HCT116 (cell line): Measurements from ENCODE around the gene C1QTNF4. TPM values are rescaled to one million over a fixed set of nuclear protein-coding genes. Genes with fewer than 3 reads are reported as not detected.

ENCODE experiments used
- ATAC-seq: fragments of 200-7000 bp; cut with Tn5 transposase; 2 replicates; pipeline ENCODE4 v1.9.1; 2020; ENCODE audit warnings: mild to moderate bottlenecking, moderate library complexity
- BruUV-seq: library from RNA; stranded (reverse); fragments of 400-500 nt; replicated peaks from 2 replicates; lab custom pipeline; 2021; lab: Mats Ljungman, UMichigan
- CTCF ChIA-PET: fragments of 300-600 bp; sonication (Branson Sonifier 250); formaldehyde crosslinking; loops from one replicate; lab custom pipeline; 2021; ENCODE audit warnings: antibody characterized with exemption; lab: Charles Lee
- POLR2A ChIA-PET: fragments of 300-600, 350-600 bp; sonication (Branson Sonifier 250); formaldehyde crosslinking; loops from one replicate; lab custom pipeline; 2021; ENCODE audit warnings: antibody characterized with exemption; lab: Charles Lee
- RAD21 ChIA-PET, 2 experiments: fragments of 300-600 bp; sonication (Branson Sonifier 250); formaldehyde crosslinking; loops; one replicate each; lab custom pipeline; 2023; ENCODE audit warnings: low total read pairs in 2 of 2; ENCODE audit not compliant: uncharacterized antibody in 2 of 2, unreplicated experiment in 2 of 2, low non-redundant PET in 1 of 2; lab: Charles Lee
- DNase-seq: peaks from one replicate; pipeline ENCODE4 v3.0.0-alpha.2; 2010; ENCODE audit warnings: low read depth, low spot score
- H2AFZ ChIP-seq: fragments of 200-600 bp; shearing (Covaris generic), sonication (generic); 2 replicates; pipeline ENCODE4 v1.6.1; 2017; ENCODE audit warnings: low read depth, mixed run types, mixed read lengths, antibody characterized with exemption, low read length; ENCODE audit not compliant: poor library complexity, severe bottlenecking
- H3K27ac ChIP-seq: 2 replicates; pipeline ENCODE4 v1.5.1; 2012; ENCODE audit warnings: low read depth, low read length
- H3K27me3 ChIP-seq: fragments of 200-600 bp; sonication (generic); 2 replicates; pipeline ENCODE4 v1.6.1; 2016; ENCODE audit warnings: mixed run types, low read length, mixed read lengths; ENCODE audit not compliant: insufficient read depth
- H3K36me3 ChIP-seq, 2 experiments: fragments of 200-500 bp in 1 of 2; fragments of 200-600 bp in 1 of 2; sonication (Bioruptor generic) in 1 of 2; sonication (generic) in 1 of 2; 2 replicates each; pipeline versions ENCODE4 v1.5.1 to v1.6.1; 2014 to 2016; ENCODE audit warnings: low read length in 2 of 2, inconsistent platforms in 1 of 2, mixed read lengths in 1 of 2, mixed run types in 1 of 2; ENCODE audit not compliant: insufficient read depth in 2 of 2, control insufficient read depth in 1 of 2
- H3K4me1 ChIP-seq, 2 experiments: fragments of 200-600 bp in 1 of 2; sonication (generic) in 1 of 2; 2 replicates each; pipeline versions ENCODE4 v1.5.1 to v1.6.1; 2012 to 2017; ENCODE audit warnings: low read length in 2 of 2, inconsistent platforms in 1 of 2, mild to moderate bottlenecking in 1 of 2, mixed read lengths in 1 of 2, mixed run types in 1 of 2, moderate library complexity in 1 of 2; ENCODE audit not compliant: insufficient read depth in 2 of 2, control insufficient read depth in 1 of 2
- H3K4me2 ChIP-seq: fragments of 200-600 bp; sonication (generic); 2 replicates; pipeline ENCODE4 v1.6.1; 2017; ENCODE audit warnings: mixed run types, low read length, mixed read lengths
- H3K4me3 ChIP-seq, 2 experiments: fragments of 200-600 bp in 1 of 2; sonication (generic) in 1 of 2; replicated peaks in 1 of 2; 2 replicates each; pipeline ENCODE4 v1.5.1; 2011 to 2016; ENCODE audit warnings: low read length in 2 of 2, control low read depth in 1 of 2, low read depth in 1 of 2, mild to moderate bottlenecking in 1 of 2, mixed read lengths in 1 of 2, mixed run types in 1 of 2
- H3K79me2 ChIP-seq: fragments of 200-600 bp; sonication (generic); 2 replicates; pipeline ENCODE4 v1.6.1; 2017; ENCODE audit warnings: mild to moderate bottlenecking, mixed run types, low read length, moderate library complexity, mixed read lengths; ENCODE audit not compliant: insufficient read depth
- H3K9ac ChIP-seq: fragments of 200-600 bp; sonication (generic); 2 replicates; pipeline ENCODE4 v1.6.1; 2016; ENCODE audit warnings: low read length, mixed read lengths
- H3K9me2 ChIP-seq: fragments of 200-600 bp; sonication (generic), shearing (Covaris generic); 2 replicates; pipeline ENCODE4 v1.6.1; 2017; ENCODE audit warnings: mixed run types, mild to moderate bottlenecking, moderate library complexity; ENCODE audit not compliant: insufficient read depth
- H3K9me3 ChIP-seq, 2 experiments: fragments of 200-500 bp in 1 of 2; fragments of 200-600 bp in 1 of 2; sonication (Bioruptor generic) in 1 of 2; sonication (generic) in 1 of 2; 2 replicates each; pipeline ENCODE4 v1.6.1; 2014 to 2017; ENCODE audit warnings: low read length in 2 of 2, mixed read lengths in 2 of 2, inconsistent platforms in 1 of 2, low read depth in 1 of 2, mild to moderate bottlenecking in 1 of 2, mixed run types in 1 of 2, moderate library complexity in 1 of 2; ENCODE audit not compliant: control insufficient read depth in 1 of 2, insufficient read depth in 1 of 2
- H4K20me1 ChIP-seq: fragments of 200-600 bp; sonication (generic), shearing (Covaris generic); 2 replicates; pipeline ENCODE4 v1.6.1; 2017; ENCODE audit warnings: mixed run types, mild to moderate bottlenecking, moderate library complexity; ENCODE audit not compliant: insufficient read depth
- ELF1 ChIP-seq: IDR thresholded peaks from 2 replicates; pipeline ENCODE4 v1.6.1; 2012; ENCODE audit warnings: low read depth, borderline replicate concordance
- MAX ChIP-seq: IDR thresholded peaks from 2 replicates; pipeline ENCODE4 v1.6.1; 2012
- POLR2A ChIP-seq: IDR thresholded peaks from 2 replicates; pipeline ENCODE4 v1.7.0; 2011; ENCODE audit warnings: borderline replicate concordance; ENCODE audit not compliant: insufficient read depth, insufficient read length; ENCODE audit errors: extremely low read depth
- POLR2AphosphoS5 ChIP-seq: IDR thresholded peaks from 2 replicates; pipeline ENCODE4 v1.6.1; 2011; ENCODE audit warnings: mild to moderate bottlenecking, low read depth, low read length, moderate library complexity
- SRF ChIP-seq: IDR thresholded peaks from 2 replicates; pipeline ENCODE4 v1.6.1; 2012; ENCODE audit warnings: low read depth
- ZBTB33 ChIP-seq: IDR thresholded peaks from 2 replicates; pipeline ENCODE4 v1.6.1; 2011; ENCODE audit warnings: mild to moderate bottlenecking, low read length, moderate library complexity; ENCODE audit not compliant: insufficient replicate concordance; ENCODE audit errors: extremely low read depth
- intact Hi-C: fragments of 100-400 bp; cut with micrococcal nuclease; formaldehyde crosslinking; loops from 2 replicates; pipeline ENCODE4 v1.10.0; 2022
- total RNA-seq: library from RNA; stranded (reverse); gene quantifications from one replicate; pipeline ENCODE4 v1.2.1, GENCODE V29; 2021; ENCODE audit not compliant: unreplicated experiment

The C1QTNF4 gene
- total RNA-seq, 1 experiment from 2014 or later: 0.34 TPM

- no peaks in the 10 kb centered on the region for H4K20me1 ChIP-seq
- no peak overlapping the region for H3K4me3 ChIP-seq
- H3K79me2 ChIP-seq: no peaks in the 10 kb centered on the region
- CTCF ChIA-PET: no interaction called here
- TF ChIP-seq ELF1 (no peak), POLR2AphosphoS5 (no peak), POLR2A (no peak)
- no TSS peak for BruUV-seq
- H3K27me3 ChIP-seq: peaks cover 6% of the 10 kb centered on the region; the same call in 1 of the 2 replicates
- RAD21 ChIA-PET: no interaction called here
- intact Hi-C loops: no loop called here
- no peak overlapping the region for H2AFZ ChIP-seq
- DNase-seq: no peak
- H3K9ac ChIP-seq: no peak overlapping the region
- no peaks in the 10 kb centered on the region for H3K36me3 ChIP-seq
- no peaks in the 10 kb centered on the region for H3K4me1 ChIP-seq
- no peak overlapping the region for H3K4me2 ChIP-seq
- H3K9me2 ChIP-seq: no peaks in the 10 kb centered on the region
- no peaks in the 10 kb centered on the region for H3K9me3 ChIP-seq
- no peak overlapping the region for H3K27ac ChIP-seq
- POLR2A ChIA-PET: interaction anchor here (0.6 kb wide), 1 partner anchor 339 kb away, joined by 3 read pairs; no protein-coding TSS in a partner anchor
- ATAC-seq: no peak
Measured at GRCh38 chr11:47591764-47592163, 2.4 kb downstream of the C1QTNF4 start.

GRCh38 chr11:47589977-47590861 is 4.0 kb downstream of the C1QTNF4 start:
- no TSS peak for BruUV-seq
- Histone ChIP-seq H3K79me2 (no peaks in the 10 kb centered on the region), H3K9me3 (no peaks in the 10 kb centered on the region), H3K9me2 (no peaks in the 10 kb centered on the region), H2AFZ (no peak overlapping the region), H3K4me3 (no peak overlapping the region), H3K27ac (no peak overlapping the region), H3K27me3 (peaks cover 6% of the 10 kb centered on the region; the same call in 1 of the 2 replicates), H3K36me3 (no peaks in the 10 kb centered on the region), H3K4me1 (no peaks in the 10 kb centered on the region), H3K9ac (no peak overlapping the region), H3K4me2 (no peak overlapping the region), H4K20me1 (no peaks in the 10 kb centered on the region)
- TF ChIP-seq SRF: no peak
- TF ChIP-seq MAX: no peak
- no peak for TF ChIP-seq ZBTB33
- DNase-seq (no peak), ATAC-seq (no peak)
- CTCF ChIA-PET: no interaction called here
- intact Hi-C loops: no loop called here
- POLR2A ChIA-PET: no interaction called here
- RAD21 ChIA-PET: no interaction called here
